IMR-90 (cell line): ENCODE data around the gene PLEKHB2. TPM values are rescaled to one million over a fixed set of nuclear protein-coding genes. Genes with fewer than 3 reads are reported as not detected.
A peak's percentile ranks its signal among the peaks of the same experiment; 100 is the strongest.

Source experiments
- ATAC-seq: fragments of 200-7000 bp; cut with Tn5 transposase; 2 replicates; pipeline ENCODE4 v1.9.1; 2020; ENCODE audit warnings: low read depth, mild to moderate bottlenecking, moderate library complexity
- BruUV-seq: library from RNA; stranded (reverse); fragments of 400-500 nt; replicated peaks from 2 replicates; lab custom pipeline; 2021; lab: Mats Ljungman, UMichigan
- CTCF ChIA-PET: fragments of 300-600 bp; formaldehyde crosslinking; extraction: SDS; loops from one replicate; lab custom pipeline; 2021; ENCODE audit warnings: antibody characterized with exemption; lab: Yijun Ruan, JAX
- POLR2A ChIA-PET: fragments of 300-600 bp; sonication (Branson Sonifier 250); formaldehyde crosslinking; loops from one replicate; lab custom pipeline; 2022; ENCODE audit warnings: antibody characterized with exemption; ENCODE audit not compliant: unreplicated experiment; lab: Charles Lee
- DNase-seq: peaks from one replicate; pipeline ENCODE4 v3.0.0; 2013
- H2AFZ ChIP-seq: replicated peaks from 2 replicates; pipeline ENCODE3; 2013; ENCODE audit warnings: low read length, mild to moderate bottlenecking; ENCODE audit not compliant: poor library complexity
- H2AK5ac ChIP-seq: 2 replicates; pipeline ENCODE4 v1.6.1; 2013; ENCODE audit warnings: low read depth, low read length, inconsistent platforms
- H2AK9ac ChIP-seq: replicated peaks from 2 replicates; pipeline ENCODE3; 2013; ENCODE audit warnings: mild to moderate bottlenecking, low read depth, low read length, moderate library complexity; ENCODE audit not compliant: poor library complexity
- H2BK120ac ChIP-seq: 2 replicates; pipeline ENCODE4 v1.6.1; 2013; ENCODE audit warnings: low read depth, low read length, inconsistent platforms
- H2BK15ac ChIP-seq: 3 replicates; pipeline ENCODE4 v1.6.1; 2013; ENCODE audit warnings: low read depth, low read length, inconsistent platforms
- H2BK20ac ChIP-seq: 2 replicates; pipeline ENCODE4 v1.6.1; 2013; ENCODE audit warnings: low read depth, mild to moderate bottlenecking, inconsistent platforms, low read length, moderate library complexity
- H2BK5ac ChIP-seq: 2 replicates; pipeline ENCODE4 v1.6.1; 2013; ENCODE audit warnings: mild to moderate bottlenecking, low read depth, low read length, inconsistent platforms; ENCODE audit not compliant: poor library complexity, severe bottlenecking
- H3K14ac ChIP-seq: replicated peaks from 2 replicates; pipeline ENCODE4 v1.6.1; 2013; ENCODE audit warnings: low read depth, low read length, inconsistent platforms
- H3K18ac ChIP-seq: 2 replicates; pipeline ENCODE4 v1.6.1; 2013; ENCODE audit warnings: low read depth, low read length, control low read depth
- H3K23ac ChIP-seq: 2 replicates; pipeline ENCODE4 v1.6.1; 2013; ENCODE audit warnings: low read depth, low read length, inconsistent platforms
- H3K27ac ChIP-seq: 2 replicates; pipeline ENCODE4 v1.5.1; 2013; ENCODE audit warnings: mild to moderate bottlenecking, control low read depth, low read length; ENCODE audit not compliant: insufficient read depth
- H3K27me3 ChIP-seq: 2 replicates; pipeline ENCODE4 v1.6.1; 2013; ENCODE audit warnings: low read length; ENCODE audit not compliant: control insufficient read depth, insufficient read depth
- H3K36me3 ChIP-seq: 2 replicates; pipeline ENCODE4 v1.6.1; 2013; ENCODE audit warnings: low read length, mixed read lengths; ENCODE audit not compliant: control insufficient read depth, insufficient read depth
- H3K4ac ChIP-seq: 2 replicates; pipeline ENCODE4 v1.6.1; 2013; ENCODE audit warnings: low read depth, low read length, inconsistent platforms
- H3K4me1 ChIP-seq: 2 replicates; pipeline ENCODE4 v1.6.1; 2013; ENCODE audit warnings: low read length, mixed read lengths; ENCODE audit not compliant: control insufficient read depth, insufficient read depth
- H3K4me2 ChIP-seq: 2 replicates; pipeline ENCODE4 v1.6.1; 2013; ENCODE audit warnings: low read depth, mild to moderate bottlenecking, control low read depth, low read length, moderate library complexity
- H3K4me3 ChIP-seq: 2 replicates; pipeline ENCODE4 v1.5.1; 2013; ENCODE audit warnings: low read depth, mild to moderate bottlenecking, control low read depth, low read length, moderate library complexity; ENCODE audit not compliant: insufficient read depth
- H3K56ac ChIP-seq: 2 replicates; pipeline ENCODE4 v1.6.1; 2013; ENCODE audit warnings: low read length, inconsistent platforms; ENCODE audit not compliant: insufficient read depth; ENCODE audit errors: extremely low read depth
- H3K79me1 ChIP-seq, 2 experiments: 2 replicates each; pipeline ENCODE4 v1.6.1; 2013; ENCODE audit warnings: low read length in 2 of 2, inconsistent platforms in 1 of 2, low read depth in 1 of 2
- H3K9ac ChIP-seq: 2 replicates; pipeline ENCODE4 v1.6.1; 2013; ENCODE audit warnings: low read depth, low read length, control low read depth
- H3K9me1 ChIP-seq: 2 replicates; pipeline ENCODE4 v1.6.1; 2013; ENCODE audit warnings: low read length, inconsistent platforms; ENCODE audit not compliant: insufficient read depth
- H3K9me3 ChIP-seq: 2 replicates; pipeline ENCODE4 v1.6.1; 2013; ENCODE audit warnings: low read length; ENCODE audit not compliant: control insufficient read depth, insufficient read depth
- H4K20me1 ChIP-seq: 2 replicates; pipeline ENCODE4 v1.6.1; 2013; ENCODE audit warnings: low read length, inconsistent platforms; ENCODE audit not compliant: insufficient read depth
- H4K5ac ChIP-seq: 2 replicates; pipeline ENCODE4 v1.6.1; 2013; ENCODE audit warnings: mild to moderate bottlenecking, low read depth, low read length, control low read depth
- H4K8ac ChIP-seq, 2 experiments: 2 replicates each; pipeline ENCODE4 v1.6.1; 2013; ENCODE audit warnings: low read depth in 2 of 2, low read length in 2 of 2, control low read depth in 1 of 2, inconsistent platforms in 1 of 2
- H4K91ac ChIP-seq: 2 replicates; pipeline ENCODE4 v1.6.1; 2013; ENCODE audit warnings: low read depth, low read length, inconsistent platforms; ENCODE audit not compliant: insufficient read depth
- CHD1 ChIP-seq: IDR thresholded peaks from 2 replicates; pipeline ENCODE4 v1.6.1; 2012; ENCODE audit warnings: low read depth, low read length, improper control_type of control experiment
- RAD21 ChIP-seq: IDR thresholded peaks from 2 replicates; pipeline ENCODE4 v1.6.1; 2012; ENCODE audit warnings: low read length, improper control_type of control experiment
- WGBS, 2 experiments: methylation state at CpG; one replicate each; pipeline versions ENCODE4 v1.1.5 to v1.1.7; 2013; ENCODE audit warnings: missing lambda C conversion rate in 2 of 2; ENCODE audit not compliant: insufficient read length in 1 of 2; ENCODE audit errors: extremely low coverage in 2 of 2; 5-methylcytosine and 5-hydroxymethylcytosine counted together
- dilution Hi-C: fragments of 300-500 bp; cut with HindIII; formaldehyde crosslinking; loops from one replicate; pipeline ENCODE4 v1.14.3; 2018; ENCODE audit warnings: low sequenced_read_pairs; ENCODE audit not compliant: unreplicated experiment
- in situ Hi-C: fragments of 300-500 bp; cut with MboI; formaldehyde crosslinking; loops from 3 replicates; pipeline ENCODE4 v1.14.3; 2019; ENCODE audit warnings: low sequenced_read_pairs, inconsistent platforms, mixed read lengths
- intact Hi-C: fragments of 100-400 bp; cut with micrococcal nuclease; formaldehyde crosslinking; loops from 2 replicates; pipeline ENCODE4 v1.10.0; 2022
- polyA plus RNA-seq, 3 experiments: library from polyadenylated mRNA; depleted of rRNA; stranded (reverse); fragments of >200 nt; gene quantifications; 2 replicates each; pipeline ENCODE4 v1.2.3, GENCODE V29; 2012; ENCODE audit warnings: low replicate concordance in 1 of 3
- total RNA-seq: library from RNA; depleted of rRNA; stranded (reverse); fragments of >200 nt; gene quantifications from 2 replicates; pipeline ENCODE4 v1.2.3, GENCODE V29; 2012
- TF ChIP-seq, protein P1 (sequence below): fragments of 150-350 bp; IDR thresholded peaks from 2 replicates; pipeline ENCODE4 v1.6.1; 2016; ENCODE audit warnings: low read depth, mild to moderate bottlenecking, low read length, moderate library complexity, borderline replicate concordance

PLEKHB2 gene
- total and polyA plus RNA-seq, 2 of the 4 experiments (the other 2 are of a cell fraction) = 62.9 to 82.1 TPM

GRCh38 chr2:131154647-131155046, 49.5 kb downstream of the PLEKHB2 start:
- WGBS, 2 experiments = 95% methylated on average over 11 of the region's 23 CpGs; no CpG with 5 or more reads in 1 of the 2 experiments
- Histone ChIP-seq H4K5ac (no peak overlapping the region), H3K14ac (no peak overlapping the region), H3K4ac (no peak overlapping the region), H3K18ac (no peak overlapping the region), H2AK9ac (peak overlapping the region; percentile 44), H3K9ac (no peak overlapping the region), H2AFZ (peak overlapping the region; percentile 78), H3K4me2 (no peak overlapping the region), H3K9me1 (no peaks in the 10 kb centered on the region), H3K23ac (no peak overlapping the region), H2AK5ac (no peak overlapping the region), H3K56ac (no peak overlapping the region), H2BK120ac (no peak overlapping the region), H3K9me3 (no peaks in the 10 kb centered on the region), H4K8ac (no peak overlapping the region), H3K27me3 (no peaks in the 10 kb centered on the region; the same call in 1 of the 2 replicates), H3K27ac (no peak overlapping the region), H2BK5ac (no peak overlapping the region), H2BK20ac (no peak overlapping the region), H4K20me1 (no peaks in the 10 kb centered on the region), H2BK15ac (no peak overlapping the region), H4K91ac (no peak overlapping the region), H3K4me1 (no peaks in the 10 kb centered on the region), H3K36me3 (peaks cover 3% of the 10 kb centered on the region), H3K4me3 (no peak overlapping the region), H3K79me1 (no peaks in the 10 kb centered on the region)
- intact Hi-C loops (loop anchor here (1.0 to 5.0 kb wide), 5 partner anchors 181 to 648 kb away; no protein-coding TSS in a partner anchor), in situ Hi-C loops (loop anchor here (25.0 kb wide), 1 partner anchor 183 kb away; no protein-coding TSS in a partner anchor), dilution Hi-C loops (no loop called here)
- BruUV-seq = no TSS peak
- ATAC-seq (no peak), DNase-seq (no peak)
- ChIA-PET CTCF (no interaction called here), POLR2A (no interaction called here)
- TF ChIP-seq CHD1 (no peak), RAD21 (no peak)
- TF ChIP-seq, protein P1, sequence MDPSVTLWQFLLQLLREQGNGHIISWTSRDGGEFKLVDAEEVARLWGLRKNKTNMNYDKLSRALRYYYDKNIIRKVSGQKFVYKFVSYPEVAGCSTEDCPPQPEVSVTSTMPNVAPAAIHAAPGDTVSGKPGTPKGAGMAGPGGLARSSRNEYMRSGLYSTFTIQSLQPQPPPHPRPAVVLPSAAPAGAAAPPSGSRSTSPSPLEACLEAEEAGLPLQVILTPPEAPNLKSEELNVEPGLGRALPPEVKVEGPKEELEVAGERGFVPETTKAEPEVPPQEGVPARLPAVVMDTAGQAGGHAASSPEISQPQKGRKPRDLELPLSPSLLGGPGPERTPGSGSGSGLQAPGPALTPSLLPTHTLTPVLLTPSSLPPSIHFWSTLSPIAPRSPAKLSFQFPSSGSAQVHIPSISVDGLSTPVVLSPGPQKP = no peak
